ENCODE measurements around the gene MARCHF5.

- TF ChIP-seq, protein P1, sequence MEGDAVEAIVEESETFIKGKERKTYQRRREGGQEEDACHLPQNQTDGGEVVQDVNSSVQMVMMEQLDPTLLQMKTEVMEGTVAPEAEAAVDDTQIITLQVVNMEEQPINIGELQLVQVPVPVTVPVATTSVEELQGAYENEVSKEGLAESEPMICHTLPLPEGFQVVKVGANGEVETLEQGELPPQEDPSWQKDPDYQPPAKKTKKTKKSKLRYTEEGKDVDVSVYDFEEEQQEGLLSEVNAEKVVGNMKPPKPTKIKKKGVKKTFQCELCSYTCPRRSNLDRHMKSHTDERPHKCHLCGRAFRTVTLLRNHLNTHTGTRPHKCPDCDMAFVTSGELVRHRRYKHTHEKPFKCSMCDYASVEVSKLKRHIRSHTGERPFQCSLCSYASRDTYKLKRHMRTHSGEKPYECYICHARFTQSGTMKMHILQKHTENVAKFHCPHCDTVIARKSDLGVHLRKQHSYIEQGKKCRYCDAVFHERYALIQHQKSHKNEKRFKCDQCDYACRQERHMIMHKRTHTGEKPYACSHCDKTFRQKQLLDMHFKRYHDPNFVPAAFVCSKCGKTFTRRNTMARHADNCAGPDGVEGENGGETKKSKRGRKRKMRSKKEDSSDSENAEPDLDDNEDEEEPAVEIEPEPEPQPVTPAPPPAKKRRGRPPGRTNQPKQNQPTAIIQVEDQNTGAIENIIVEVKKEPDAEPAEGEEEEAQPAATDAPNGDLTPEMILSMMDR (IDR thresholded peaks at IDR 0.05 in 4 of 5, conservative IDR thresholded peaks at IDR 0.05 in 1 of 5) = no peak
- TF ChIP-seq POLR2A (IDR thresholded peaks at IDR 0.05) = no peak
Observed at GRCh38 chr10:92278996-92279696, 11.8 kb upstream of the MARCHF5 start.

Measured in gastrocnemius medialis (tissue), 4 donors.